Kasumi-1 (cell line): Measurements from ENCODE around the gene GRM8.
A peak's percentile ranks its signal among the peaks of the same experiment; 100 is the strongest.
"Not testable (repeated sequence)": the region's sequence is repeated elsewhere in the genome, so short reads cannot be mapped to it uniquely, and the experiment has no call there.

Source experiments
- DNase-seq, 2 experiments: peaks; one replicate each; lab custom pipeline; 2025; lab: John Stamatoyannopoulos, UW

Gene GRM8

DNA sequence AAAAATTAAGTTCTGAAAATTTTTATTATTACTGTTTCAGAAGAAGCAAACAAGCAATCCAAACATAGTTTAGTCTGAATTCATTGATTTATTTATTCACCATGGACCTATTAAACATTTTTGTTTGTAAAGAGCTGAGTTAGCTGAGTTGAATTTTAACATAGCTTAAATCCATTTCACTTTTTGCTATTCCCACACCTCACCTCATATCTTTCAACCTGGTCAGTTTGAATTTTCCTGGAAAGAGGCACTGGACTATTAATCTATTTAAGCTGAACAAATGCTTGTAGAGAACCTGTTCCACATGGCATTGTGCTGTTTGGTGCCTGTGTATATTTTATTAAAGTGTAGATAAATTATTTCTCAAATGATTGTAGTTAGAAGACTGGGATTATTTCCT is 344.2 kb downstream of the GRM8 start:
- DNase-seq: not testable (repeated sequence)

DNA sequence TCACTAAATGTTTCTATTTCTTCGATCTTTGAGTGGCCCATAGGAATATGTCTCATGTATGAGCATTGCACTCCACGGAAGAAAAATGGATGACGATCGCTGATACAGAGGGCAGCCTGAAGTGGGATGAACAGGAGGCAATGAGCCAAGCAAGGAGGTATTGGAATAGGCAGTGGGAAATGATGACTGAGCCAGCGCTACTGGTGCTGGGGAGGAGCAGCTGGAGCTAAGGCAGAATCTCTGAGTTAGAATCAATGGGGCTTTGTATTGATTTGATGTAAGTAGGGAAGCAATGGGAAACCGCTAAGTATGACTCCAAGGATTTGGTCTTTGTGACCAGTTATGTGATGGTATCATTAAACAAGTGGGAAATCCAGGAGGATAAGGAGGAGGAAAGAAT is 345.1 kb downstream of the GRM8 start:
- not testable (repeated sequence) for DNase-seq

DNA sequence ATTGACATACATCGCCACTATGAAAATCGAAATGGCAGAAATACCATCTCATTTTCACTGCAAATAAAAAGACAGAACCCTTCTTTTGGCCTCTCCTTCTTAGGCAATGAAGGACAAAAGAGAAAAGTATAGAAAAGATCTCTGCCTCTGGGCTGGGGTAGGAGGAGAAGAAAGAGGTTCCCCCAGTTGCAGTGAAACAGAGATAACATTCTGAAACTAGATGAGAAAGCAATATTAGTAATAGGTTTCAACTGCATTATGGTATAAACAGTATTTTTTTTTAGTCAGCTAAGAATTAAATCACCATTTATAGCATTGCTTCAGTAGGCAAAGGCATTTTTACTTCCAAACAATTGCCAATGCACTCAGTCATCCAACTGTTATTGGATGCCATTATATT is 347.5 kb downstream of the GRM8 start:
- DNase-seq: not testable (repeated sequence)

DNA sequence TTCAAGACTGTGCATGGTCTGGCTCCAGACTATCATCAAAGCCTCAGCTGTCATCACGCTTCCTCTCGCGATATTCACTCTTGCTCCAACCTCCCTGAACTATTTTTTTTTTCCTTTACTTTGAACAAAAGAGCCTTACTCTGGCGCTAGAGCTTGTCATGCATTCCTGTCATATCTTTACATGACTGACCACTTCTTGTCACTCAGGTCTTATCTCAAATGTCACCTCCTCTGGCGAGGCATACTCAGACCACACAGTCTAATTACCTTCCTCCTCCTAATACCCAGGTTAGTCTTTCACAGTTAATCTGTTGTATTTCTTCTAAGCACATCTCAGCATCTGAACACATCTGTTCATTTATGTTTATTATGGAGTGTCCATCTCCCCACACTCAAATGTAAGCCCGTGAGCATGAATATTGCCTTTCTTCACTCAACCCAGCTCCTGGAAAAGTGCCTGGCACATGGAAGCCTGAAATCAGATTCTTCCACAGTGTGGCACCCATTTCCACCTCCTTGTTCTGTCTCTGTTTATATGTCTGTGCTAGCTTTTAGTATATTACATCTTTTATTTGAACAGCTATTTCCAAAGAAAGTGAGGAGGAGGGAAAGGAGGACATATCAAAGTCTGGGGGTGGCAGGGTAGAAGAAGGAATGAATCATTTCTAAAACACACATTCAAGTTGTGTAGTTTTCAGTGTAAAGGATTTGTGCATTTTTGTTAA is 351.5 kb downstream of the GRM8 start:
- not testable (repeated sequence) for DNase-seq

DNA sequence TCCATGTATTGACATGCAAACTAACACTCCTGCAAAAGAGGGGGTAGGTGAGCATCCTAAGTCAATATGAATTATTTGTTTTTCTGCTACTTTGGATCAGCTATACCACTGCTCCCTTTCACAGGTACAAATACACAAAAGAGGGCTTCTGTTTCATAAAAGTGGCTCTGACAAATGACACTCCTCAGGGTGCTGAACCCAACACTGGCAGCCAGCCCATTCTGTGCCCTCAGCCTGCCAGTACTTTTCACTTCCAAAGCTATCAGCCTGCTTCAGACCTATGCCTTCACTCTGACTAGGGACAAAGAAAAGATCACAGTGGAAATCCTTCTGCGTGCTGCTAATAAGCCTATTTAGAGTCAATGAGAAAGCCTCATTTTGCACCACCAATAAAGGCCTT is 364.8 kb downstream of the GRM8 start:
- DNase-seq: not testable (repeated sequence)

DNA sequence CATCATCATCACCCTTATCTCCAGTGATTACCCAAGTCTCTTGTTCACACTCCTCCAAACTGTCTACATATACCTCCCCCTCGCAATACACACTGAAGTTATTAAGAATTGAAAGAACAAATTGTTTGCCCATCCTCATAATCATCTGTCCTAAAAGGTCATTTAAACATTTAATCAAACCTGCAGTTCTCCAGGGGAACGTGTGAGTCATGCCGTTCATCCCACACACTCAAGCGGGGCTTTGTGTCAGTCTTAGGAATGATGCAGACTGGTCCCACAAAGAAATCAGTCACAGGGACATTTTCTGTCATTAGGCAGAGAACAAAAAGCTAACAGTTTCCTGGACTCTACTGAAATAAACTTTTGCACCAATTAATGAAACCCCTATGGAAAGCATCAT is 365.2 kb downstream of the GRM8 start:
- not testable (repeated sequence) for DNase-seq

DNA sequence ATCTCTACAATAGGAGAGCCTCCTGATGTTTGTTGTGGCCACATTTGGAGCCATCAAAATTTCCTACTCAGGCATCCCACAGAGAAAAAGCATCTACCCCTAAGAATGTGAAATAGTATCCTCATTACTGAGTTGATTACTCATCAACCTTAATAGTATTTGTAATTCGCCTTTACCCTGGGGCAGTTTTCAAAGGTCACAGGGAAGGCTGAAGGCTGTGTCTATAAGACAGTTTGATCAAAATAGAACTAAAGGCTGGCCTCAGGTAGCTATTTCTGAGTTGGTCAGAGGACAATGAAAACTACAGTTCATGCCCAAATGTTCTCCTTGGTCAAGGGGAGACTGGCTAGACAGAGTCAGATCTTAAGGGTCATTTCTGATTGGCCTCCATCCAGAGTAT is 370.0 kb downstream of the GRM8 start:
- not testable (repeated sequence) for DNase-seq

DNA sequence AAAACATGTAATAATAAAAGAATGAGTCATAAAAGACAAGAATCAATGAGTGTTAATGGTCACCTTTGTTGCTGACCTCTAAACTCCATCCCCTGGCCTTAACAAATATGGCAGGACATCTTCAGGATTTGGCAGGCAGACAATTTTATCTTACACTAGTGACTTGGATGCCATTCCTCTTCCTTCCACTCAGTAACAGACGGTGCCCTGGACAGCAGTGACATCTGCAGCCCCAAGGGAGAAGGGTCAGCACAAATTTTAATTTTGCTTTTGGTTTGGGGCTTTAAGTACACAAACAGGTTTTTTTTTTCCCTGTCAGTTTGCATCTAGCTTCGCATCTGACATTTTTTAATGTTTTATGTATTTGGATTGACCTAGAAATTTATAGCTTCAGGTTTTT is 370.8 kb downstream of the GRM8 start:
- not testable (repeated sequence) for DNase-seq

DNA sequence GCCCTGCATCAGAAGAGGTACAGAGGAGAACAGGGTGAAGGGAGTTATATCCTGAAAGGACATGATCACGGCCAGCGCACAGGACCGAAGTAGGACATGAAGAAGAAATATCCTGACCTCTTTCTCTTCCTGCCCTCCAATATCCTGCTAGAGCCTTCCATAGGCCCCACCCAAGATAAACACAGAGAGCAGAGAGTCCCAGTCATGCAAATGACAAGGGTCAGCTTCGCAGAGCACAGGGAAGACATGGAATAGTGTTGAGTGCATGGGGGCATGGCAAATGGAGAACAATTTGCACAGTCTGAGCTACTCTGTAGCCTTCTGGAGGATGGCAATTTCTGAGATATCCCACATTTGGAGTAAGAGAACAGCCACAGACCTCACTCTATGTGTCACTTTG is 371.4 kb downstream of the GRM8 start:
- no peak for DNase-seq

DNA sequence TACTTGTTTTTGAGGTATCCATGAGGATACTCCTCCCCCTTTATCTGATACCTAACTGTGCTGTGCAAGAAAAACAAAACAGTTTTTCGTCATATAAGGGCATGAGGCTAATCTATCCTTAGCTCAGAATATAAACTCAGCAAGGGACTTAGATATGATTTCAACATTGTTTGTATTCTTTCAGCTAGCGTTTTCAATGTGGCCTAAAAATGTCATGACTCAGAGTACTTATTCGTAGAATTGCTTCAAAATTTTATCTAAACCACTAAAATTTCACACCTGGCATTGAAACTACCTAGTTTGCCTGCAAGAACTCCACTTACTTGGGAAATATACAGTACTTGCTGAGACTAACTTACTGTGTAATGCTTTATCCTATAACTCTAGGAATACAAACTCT is 376.2 kb downstream of the GRM8 start:
- DNase-seq: not testable (repeated sequence)

DNA sequence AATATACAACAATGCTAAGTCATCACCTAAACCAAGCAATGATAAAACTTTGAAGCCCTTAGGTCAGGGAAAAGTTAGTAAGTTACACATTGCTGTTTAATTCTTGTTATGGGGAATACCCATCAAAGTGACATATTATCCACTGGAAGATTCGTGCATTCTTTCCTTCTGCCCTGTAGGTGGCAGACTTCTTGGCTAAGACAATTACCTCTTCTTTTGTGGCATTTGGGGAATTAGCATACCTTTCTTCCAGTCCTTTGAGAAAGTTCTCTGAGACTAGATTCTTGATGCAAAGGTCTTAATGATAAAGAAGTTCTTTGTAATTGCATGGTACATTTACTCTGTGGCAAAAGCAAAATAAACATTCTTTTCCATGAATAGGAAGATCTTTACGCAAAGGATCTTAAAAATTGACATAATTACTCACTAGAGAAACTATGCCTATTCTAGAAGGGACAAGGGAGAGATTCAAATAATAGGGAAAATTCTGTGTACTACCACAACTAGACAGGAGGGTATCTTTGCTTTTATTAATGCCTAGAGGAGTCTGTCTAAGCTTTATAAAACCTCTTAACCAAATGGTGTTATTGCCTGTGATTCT is 395.9 kb downstream of the GRM8 start:
- peak; percentile 33 to 49 for DNase-seq

DNA sequence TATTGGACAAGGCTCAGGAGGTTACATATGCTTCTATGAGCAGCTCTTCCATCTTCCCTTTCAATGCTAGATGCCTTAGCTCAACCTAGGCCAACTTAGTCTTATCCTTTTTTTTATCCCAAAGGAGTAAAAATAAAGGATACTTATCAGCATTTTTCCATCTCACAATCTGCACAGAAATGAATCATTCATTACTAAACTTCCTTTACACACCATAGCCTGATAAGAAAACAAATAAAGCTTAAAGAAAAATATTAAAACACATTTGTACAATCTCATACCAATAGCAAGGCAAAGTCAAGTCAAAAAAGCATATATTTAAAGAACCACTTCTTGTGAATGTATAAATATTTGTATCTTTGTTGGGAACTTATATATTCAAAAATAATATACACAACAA is 407.4 kb downstream of the GRM8 start:
- no peak for DNase-seq

DNA sequence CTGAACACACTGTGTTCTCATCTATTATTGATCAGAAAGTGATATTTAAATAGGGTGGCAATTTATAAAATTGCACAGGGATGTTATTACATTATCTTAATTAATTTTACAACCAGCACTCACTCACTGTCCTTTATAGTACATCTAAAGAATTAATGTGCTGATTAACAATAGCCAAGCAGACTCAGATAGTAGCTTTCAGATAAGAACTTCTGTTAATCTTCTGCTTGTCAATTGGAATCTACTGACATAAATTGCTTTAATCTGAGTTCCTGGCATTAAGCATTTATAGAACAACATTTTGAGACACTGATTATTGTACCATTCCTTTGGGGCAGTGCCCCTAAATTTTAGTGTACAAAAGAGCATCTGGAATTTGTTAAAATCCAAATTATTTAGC is 408.9 kb downstream of the GRM8 start:
- DNase-seq: no peak

DNA sequence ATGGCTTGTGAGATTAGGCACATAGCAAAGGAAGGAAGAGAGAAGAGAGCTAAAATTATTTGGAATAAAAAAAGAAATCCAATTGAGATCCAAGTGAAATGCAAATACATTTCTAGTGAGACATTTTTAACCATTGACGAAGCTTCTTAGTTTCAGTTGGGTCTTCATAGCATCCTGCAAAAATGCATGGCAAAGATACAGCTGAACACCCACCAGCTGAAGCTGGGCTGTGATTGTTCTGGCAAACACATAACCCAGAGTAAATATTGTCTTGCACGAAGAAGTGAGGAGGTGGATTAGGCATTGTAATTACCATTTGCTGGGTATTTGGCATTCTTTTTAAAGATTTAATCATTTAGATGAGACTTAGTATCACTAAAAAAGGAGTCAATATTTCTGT is 409.4 kb downstream of the GRM8 start:
- DNase-seq: no peak

DNA sequence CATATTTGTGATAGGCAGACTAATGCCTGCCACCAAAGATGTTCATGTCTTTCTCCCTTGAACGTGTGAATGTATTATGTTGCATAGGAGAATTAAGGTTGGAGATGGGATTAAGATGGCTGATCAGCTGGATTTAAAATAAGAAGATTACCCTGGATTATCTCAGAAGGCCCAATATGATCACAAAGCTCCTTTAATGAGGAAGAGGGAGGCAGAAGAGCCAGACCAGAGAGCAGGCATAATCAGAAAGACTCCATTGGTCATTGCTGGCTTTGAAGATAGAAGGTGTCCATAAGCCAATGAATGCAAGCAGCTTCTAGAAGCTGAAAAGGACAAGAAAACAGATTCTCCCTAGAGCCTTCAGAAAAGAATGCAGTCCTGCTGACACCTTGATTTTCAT is 410.3 kb downstream of the GRM8 start:
- DNase-seq: no peak

DNA sequence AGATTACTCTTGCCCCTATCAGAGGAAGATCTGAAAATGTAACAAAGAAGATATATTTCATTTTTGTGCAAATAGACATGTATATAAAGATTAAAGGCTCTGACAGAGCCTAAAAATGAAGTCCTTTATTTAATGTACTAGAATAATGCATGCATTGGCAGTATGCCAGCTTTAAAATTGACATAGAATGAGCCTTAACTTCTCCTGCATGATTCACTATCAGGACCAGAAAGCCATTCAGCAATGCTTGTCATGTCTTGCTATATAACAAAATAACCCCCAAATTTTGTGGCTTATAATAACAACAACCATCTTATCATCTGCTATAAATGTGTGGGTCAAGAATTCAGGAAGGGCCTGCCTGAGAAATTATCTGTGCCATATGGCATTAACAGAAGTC is 411.9 kb downstream of the GRM8 start:
- no peak for DNase-seq

DNA sequence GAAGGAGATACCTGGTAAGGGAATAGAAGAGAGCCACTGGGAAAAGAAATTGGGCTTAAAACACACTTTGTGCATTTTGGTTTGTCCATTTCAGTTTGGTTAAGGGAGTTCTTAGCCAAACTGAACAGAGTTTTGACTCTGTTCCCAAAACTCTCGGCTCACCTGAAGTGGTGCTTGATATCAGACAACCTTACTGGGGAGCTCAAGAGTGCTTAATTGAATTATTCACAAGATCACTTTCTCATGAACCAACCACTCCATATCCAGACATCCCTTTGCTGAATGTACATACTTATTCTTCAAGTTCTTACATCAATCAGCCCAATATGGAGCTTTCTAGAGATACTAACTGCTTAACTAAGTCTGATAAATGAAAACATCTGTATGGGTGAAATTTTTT is 413.1 kb downstream of the GRM8 start:
- no peak for DNase-seq

DNA sequence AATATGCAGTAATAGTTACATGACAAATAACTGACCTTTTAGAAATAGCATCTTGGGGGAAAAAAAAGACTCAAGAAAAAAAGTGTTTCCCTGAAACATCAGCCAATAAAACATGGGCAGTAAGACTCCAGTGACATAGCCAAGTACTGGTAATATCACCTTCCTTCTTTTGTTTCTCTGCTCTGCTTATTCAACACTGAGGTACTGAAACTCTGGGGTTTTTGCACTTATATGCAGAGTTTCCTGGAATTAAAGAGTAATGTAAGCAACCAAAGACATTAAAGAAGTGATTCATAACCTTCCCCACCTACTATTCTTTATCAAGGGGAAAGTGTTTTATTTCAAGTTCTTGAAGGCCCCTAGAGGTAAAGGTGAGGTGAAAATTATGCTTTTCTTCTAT is 414.5 kb downstream of the GRM8 start:
- no peak for DNase-seq

DNA sequence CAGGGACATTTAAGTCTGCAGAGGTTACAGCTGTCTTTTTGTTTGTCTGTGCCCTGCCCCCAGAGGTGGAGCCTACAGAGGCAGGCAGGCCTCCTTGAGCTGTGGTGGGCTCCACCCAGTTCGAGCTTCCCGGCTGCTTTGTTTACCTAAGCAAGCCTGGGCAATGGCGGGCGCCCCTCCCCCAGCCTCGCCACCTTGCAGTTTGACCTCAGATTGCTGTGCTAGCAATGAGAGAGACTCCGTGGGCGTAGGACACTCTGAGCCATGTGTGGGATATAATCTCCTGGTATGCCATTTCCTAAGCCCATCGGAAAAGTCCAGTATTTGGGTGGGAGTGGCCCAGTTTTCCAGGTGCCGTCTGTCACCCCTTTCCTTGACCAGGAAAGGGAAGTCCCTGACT is 421.5 kb downstream of the GRM8 start:
- DNase-seq: not testable (repeated sequence)

DNA sequence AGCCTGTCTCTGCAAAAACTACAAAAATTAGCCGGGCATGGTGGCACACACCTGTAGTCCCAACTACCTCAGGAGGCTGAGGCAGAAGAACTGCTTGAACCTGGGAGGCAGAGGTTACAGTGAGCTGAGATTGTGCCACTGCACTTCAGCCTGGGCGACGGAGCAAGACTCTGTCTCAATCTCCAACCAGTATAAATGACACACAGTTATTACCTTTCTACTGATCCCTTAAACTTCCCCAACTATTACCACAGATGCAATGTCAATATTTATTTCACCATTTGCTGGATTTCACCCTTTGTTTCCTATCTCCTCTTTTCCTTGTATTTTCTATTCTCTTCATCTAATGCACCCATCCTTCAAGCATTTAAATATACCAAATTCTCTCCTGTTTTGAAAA is 431.8 kb downstream of the GRM8 start:
- DNase-seq: no peak

DNA sequence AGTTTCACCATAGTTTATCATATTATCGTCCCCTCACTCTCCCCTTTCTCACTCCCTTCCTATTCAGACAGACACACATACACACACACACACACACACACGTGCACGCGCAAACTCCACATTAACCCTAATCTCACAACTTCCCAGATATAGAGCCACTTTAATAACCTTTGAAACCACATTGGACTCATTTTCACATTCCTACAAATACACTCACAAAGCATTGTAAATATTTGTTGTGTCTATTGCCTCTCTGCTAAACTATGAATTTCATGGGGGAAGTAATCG is 433.6 kb downstream of the GRM8 start:
- DNase-seq: no peak

DNA sequence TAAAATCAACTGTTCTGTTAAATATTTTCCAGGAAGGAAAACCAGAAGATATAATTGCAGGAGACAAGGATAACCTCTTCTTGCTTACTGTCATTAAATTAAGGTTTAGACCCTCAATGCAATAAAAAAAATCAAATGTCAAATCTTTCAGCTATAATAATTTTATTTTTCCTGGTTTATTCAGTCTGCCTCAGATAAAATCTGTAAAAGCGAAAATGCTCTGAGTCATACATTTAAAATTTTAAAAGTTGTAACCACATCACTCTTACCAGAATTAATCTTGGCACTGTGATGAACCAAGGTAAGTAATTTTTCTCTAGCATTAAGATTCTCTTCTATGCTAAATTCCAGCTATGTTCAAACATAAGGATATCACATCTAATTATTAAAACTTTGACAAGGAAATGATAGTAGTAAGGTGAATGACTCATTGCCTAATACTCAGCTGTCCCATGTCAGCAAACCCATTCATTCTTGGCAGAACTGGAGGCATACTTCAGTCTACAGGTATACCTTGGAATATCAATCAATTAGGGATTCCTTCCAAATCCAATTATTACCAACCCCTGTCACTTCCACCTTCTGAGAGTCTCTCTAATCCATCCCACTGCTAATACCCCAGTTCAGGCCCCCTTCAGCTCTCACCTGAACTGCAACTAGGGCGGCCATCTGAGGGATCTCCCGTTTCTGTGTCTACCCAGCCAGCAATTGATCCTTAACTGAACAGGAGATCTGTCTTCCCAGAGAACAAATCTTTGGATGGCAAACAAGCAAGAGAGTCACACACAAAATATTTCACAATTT is 434.1 kb downstream of the GRM8 start:
- no peak for DNase-seq

DNA sequence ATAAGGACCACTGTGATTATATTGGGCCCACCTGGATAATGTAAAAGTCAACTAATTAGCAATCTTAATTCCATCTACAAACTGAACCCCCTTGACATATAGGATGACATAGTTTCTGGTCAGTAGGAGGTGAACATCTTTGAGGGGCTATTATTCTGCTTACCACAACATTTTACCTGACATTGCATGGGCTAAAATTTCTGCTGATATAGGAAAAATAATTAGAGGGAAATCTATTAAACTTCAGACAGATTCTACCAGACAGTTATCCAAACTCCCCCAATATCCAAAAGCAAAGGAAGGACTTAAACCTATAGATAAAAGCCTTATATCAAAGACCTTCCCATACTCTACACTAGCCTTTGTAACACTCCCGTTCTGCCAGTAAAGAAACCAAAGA is 443.6 kb downstream of the GRM8 start:
- no peak for DNase-seq
